ENCODE data around the gene PAPLN. TPM values are rescaled to one million over a fixed set of nuclear protein-coding genes. Genes with fewer than 3 reads are reported as not detected.

Gene PAPLN
- total RNA-seq, 1 experiment from 2014 or later = 9.6 TPM

DNA sequence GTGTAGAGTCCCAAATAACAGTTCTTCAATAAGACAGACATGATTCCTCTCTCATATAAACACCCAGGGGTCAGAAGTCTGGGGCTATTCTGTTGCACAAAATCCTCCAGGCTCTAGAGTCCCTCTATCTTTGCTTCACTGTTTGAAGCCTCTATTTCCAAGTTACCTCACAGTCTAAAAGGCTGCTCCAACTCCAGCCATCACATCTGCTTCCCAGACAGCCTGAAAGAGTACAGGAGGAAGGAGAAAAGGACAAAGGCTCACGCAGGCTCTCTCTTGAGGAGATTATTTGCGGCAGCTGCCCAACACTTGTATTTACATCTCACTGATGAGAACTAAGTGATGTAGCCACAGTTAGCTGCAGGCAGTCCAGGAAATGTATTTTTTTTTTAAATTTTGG lies 6.4 kb downstream of the PAPLN start:
- no peak overlapping the region for H2AFZ ChIP-seq (ENCODE audit: low read depth, low read length, poor library complexity, severe bottlenecking)
- no peak overlapping the region for H3K4me2 ChIP-seq (ENCODE audit: low read length)
- no peak overlapping the region for H3K27ac ChIP-seq (ENCODE audit: low read depth, low read length)
- no peak overlapping the region for H3K9ac ChIP-seq (ENCODE audit: low read length)
- H3K4me1 ChIP-seq (ENCODE audit: control insufficient read depth in 1 of 2, insufficient read depth in 2 of 2, low read length in 2 of 2) = peaks cover 4 to 5% of the 10 kb centered on the region in 2 experiments
- ATAC-seq (no peak), DNase-seq (ENCODE audit: low read depth, low spot score) (no peak)
- ChIA-PET CTCF (no interaction called here), RAD21 (ENCODE audit: low non-redundant PET in 1 of 2, low total read pairs in 2 of 2, uncharacterized antibody in 2 of 2, unreplicated experiment in 2 of 2) (no interaction called here), POLR2A (no interaction called here)
- H3K79me2 ChIP-seq (ENCODE audit: insufficient read depth, low read length) = no peaks in the 10 kb centered on the region
- no peaks in the 10 kb centered on the region for H3K9me3 ChIP-seq (ENCODE audit: control insufficient read depth in 1 of 2, insufficient read depth in 1 of 2, low read depth in 1 of 2, low read length in 2 of 2)
- H3K36me3 ChIP-seq (ENCODE audit: control insufficient read depth in 1 of 2, insufficient read depth in 2 of 2, low read length in 2 of 2) = no peaks in the 10 kb centered on the region
- intact Hi-C loops (cut with micrococcal nuclease) = no loop called here
- BruUV-seq (replicated peaks) = no TSS peak
- no peaks in the 10 kb centered on the region for H4K20me1 ChIP-seq (ENCODE audit: insufficient read depth)
- H3K27me3 ChIP-seq (ENCODE audit: insufficient read depth, low read length) = no peaks in the 10 kb centered on the region
- H3K4me3 ChIP-seq (replicated peaks in 1 of 2; ENCODE audit: low read depth in 1 of 2, low read length in 2 of 2) = no peak overlapping the region
- TF ChIP-seq SIN3A (IDR thresholded peaks at IDR 0.05; ENCODE audit: low read depth) (no peak), POLR2AphosphoS5 (IDR thresholded peaks at IDR 0.05; ENCODE audit: low read depth, low read length) (no peak), EGR1 (IDR thresholded peaks at IDR 0.05; ENCODE audit: low read depth) (no peak)
- H3K9me2 ChIP-seq (ENCODE audit: insufficient read depth) = no peaks in the 10 kb centered on the region

DNA sequence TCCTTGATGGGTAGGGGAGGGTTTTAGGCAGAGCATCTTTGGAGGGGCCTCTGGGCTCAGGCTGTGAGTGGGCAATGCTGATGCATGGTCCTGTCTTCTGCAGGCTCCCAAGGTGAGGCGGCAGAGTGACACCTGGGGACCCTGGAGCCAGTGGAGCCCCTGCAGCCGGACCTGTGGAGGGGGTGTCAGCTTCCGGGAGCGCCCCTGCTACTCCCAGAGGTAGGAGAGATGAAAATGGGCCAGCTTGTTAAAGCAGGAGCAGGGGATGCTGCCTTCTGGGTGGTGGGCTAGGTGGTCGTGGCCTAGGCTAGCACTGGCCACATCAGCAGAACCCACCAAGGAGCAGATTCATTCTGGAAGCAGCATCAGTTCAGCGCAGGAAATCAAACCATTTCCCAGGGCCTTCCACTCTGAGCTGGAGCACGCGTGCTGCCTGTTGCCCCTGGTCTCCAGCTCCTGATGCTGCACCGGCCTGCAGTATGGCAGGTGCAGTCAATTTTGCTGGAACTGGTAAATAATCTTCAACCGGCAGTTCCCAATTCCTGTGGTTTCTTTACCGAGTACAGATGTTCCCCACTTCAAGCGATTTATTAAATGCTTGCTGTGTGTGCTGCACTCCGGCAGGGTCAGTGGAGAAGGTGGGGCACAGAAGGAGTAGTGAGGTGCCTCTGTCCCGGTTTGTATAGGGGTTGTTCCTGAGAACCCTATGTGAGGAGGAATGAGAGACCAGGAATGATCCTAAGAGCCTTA lies 7.4 kb downstream of the PAPLN start:
- Histone ChIP-seq H3K4me3 (replicated peaks in 1 of 2; ENCODE audit: low read depth in 1 of 2, low read length in 2 of 2) (no peak overlapping the region), H3K36me3 (ENCODE audit: control insufficient read depth in 1 of 2, insufficient read depth in 2 of 2, low read length in 2 of 2) (no peaks in the 10 kb centered on the region), H3K27ac (ENCODE audit: low read depth, low read length) (no peak overlapping the region), H3K4me2 (ENCODE audit: low read length) (no peak overlapping the region), H3K9me3 (ENCODE audit: control insufficient read depth in 1 of 2, insufficient read depth in 1 of 2, low read depth in 1 of 2, low read length in 2 of 2) (no peaks in the 10 kb centered on the region), H3K9me2 (ENCODE audit: insufficient read depth) (no peaks in the 10 kb centered on the region), H3K9ac (ENCODE audit: low read length) (no peak overlapping the region), H3K4me1 (ENCODE audit: control insufficient read depth in 1 of 2, insufficient read depth in 2 of 2, low read length in 2 of 2) (no peaks in the 10 kb centered on the region), H3K79me2 (ENCODE audit: insufficient read depth, low read length) (no peaks in the 10 kb centered on the region), H4K20me1 (ENCODE audit: insufficient read depth) (no peaks in the 10 kb centered on the region), H2AFZ (ENCODE audit: low read depth, low read length, poor library complexity, severe bottlenecking) (no peak overlapping the region), H3K27me3 (ENCODE audit: insufficient read depth, low read length) (no peaks in the 10 kb centered on the region)
- no TSS peak for BruUV-seq (replicated peaks)
- CTCF ChIA-PET = no interaction called here
- no peak for DNase-seq (ENCODE audit: low read depth, low spot score)
- TF ChIP-seq EZH2 (IDR thresholded peaks at IDR 0.05) (no peak), ZFX (IDR thresholded peaks at IDR 0.05) (no peak), YY1 (IDR thresholded peaks at IDR 0.05; ENCODE audit: extremely low read depth, insufficient replicate concordance, low read depth, low read length) (no peak), SP1 (IDR thresholded peaks at IDR 0.05; ENCODE audit: low read depth) (no peak), TCF7L2 (IDR thresholded peaks at IDR 0.05; ENCODE audit: borderline replicate concordance, extremely low read depth, insufficient read depth, insufficient read length) (no peak), EGR1 (IDR thresholded peaks at IDR 0.05; ENCODE audit: low read depth) (no peak), POLR2AphosphoS5 (IDR thresholded peaks at IDR 0.05; ENCODE audit: low read depth, low read length) (no peak), CBX3 (IDR thresholded peaks at IDR 0.05; ENCODE audit: low read depth) (no peak), CEBPB (IDR thresholded peaks at IDR 0.05; ENCODE audit: low read depth) (no peak), FOSL1 (IDR thresholded peaks at IDR 0.05; ENCODE audit: low read depth) (no peak), ZNF274 (IDR thresholded peaks at IDR 0.05; ENCODE audit: low read depth, low read length) (no peak), SIN3A (IDR thresholded peaks at IDR 0.05; ENCODE audit: low read depth) (no peak), POLR2A (IDR thresholded peaks at IDR 0.05; ENCODE audit: borderline replicate concordance, extremely low read depth, insufficient read depth, insufficient read length) (no peak), JUND (IDR thresholded peaks at IDR 0.05) (no peak)
- TF ChIP-seq, protein P1, sequence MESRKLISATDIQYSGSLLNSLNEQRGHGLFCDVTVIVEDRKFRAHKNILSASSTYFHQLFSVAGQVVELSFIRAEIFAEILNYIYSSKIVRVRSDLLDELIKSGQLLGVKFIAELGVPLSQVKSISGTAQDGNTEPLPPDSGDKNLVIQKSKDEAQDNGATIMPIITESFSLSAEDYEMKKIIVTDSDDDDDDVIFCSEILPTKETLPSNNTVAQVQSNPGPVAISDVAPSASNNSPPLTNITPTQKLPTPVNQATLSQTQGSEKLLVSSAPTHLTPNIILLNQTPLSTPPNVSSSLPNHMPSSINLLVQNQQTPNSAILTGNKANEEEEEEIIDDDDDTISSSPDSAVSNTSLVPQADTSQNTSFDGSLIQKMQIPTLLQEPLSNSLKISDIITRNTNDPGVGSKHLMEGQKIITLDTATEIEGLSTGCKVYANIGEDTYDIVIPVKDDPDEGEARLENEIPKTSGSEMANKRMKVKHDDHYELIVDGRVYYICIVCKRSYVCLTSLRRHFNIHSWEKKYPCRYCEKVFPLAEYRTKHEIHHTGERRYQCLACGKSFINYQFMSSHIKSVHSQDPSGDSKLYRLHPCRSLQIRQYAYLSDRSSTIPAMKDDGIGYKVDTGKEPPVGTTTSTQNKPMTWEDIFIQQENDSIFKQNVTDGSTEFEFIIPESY (IDR thresholded peaks at IDR 0.05; ENCODE audit: extremely low read depth, insufficient replicate concordance, low read length) = no peak
- TF ChIP-seq, protein P2, sequence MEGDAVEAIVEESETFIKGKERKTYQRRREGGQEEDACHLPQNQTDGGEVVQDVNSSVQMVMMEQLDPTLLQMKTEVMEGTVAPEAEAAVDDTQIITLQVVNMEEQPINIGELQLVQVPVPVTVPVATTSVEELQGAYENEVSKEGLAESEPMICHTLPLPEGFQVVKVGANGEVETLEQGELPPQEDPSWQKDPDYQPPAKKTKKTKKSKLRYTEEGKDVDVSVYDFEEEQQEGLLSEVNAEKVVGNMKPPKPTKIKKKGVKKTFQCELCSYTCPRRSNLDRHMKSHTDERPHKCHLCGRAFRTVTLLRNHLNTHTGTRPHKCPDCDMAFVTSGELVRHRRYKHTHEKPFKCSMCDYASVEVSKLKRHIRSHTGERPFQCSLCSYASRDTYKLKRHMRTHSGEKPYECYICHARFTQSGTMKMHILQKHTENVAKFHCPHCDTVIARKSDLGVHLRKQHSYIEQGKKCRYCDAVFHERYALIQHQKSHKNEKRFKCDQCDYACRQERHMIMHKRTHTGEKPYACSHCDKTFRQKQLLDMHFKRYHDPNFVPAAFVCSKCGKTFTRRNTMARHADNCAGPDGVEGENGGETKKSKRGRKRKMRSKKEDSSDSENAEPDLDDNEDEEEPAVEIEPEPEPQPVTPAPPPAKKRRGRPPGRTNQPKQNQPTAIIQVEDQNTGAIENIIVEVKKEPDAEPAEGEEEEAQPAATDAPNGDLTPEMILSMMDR (IDR thresholded peaks at IDR 0.05 in 2 of 3, conservative IDR thresholded peaks at IDR 0.05 in 1 of 3; ENCODE audit: borderline replicate concordance in 1 of 3, insufficient read depth in 1 of 3, low read depth in 2 of 3, low read length in 2 of 3) = no peak
- RAD21 ChIA-PET (ENCODE audit: low non-redundant PET in 1 of 2, low total read pairs in 2 of 2, uncharacterized antibody in 2 of 2, unreplicated experiment in 2 of 2) = no interaction called here
- intact Hi-C loops (cut with micrococcal nuclease) = no loop called here
- POLR2A ChIA-PET = no interaction called here
- no peak for ATAC-seq
